Smooth muscle cell of the brain vasculature (primary cell): ENCODE data around the gene DMXL2.
"Not testable (repeated sequence)": the region's sequence is repeated elsewhere in the genome, so short reads cannot be mapped to it uniquely, and the experiment has no call there.

Experiments used
- DNase-seq: peaks from one replicate; pipeline ENCODE4 v3.0.0-alpha.2; 2012; ENCODE audit warnings: low read depth, low spot score

The DMXL2 gene

GRCh38 chr15:51492528-51492927 lies 130.0 kb downstream of the DMXL2 start:
- no peak for DNase-seq

- no peak for DNase-seq
Measured at GRCh38 chr15:51491941-51492340, 130.6 kb downstream of the DMXL2 start.

- no peak for DNase-seq
Measured at GRCh38 chr15:51484781-51485180, 137.8 kb downstream of the DMXL2 start.

- DNase-seq, result no peak
Measured at GRCh38 chr15:51483985-51484384, 138.6 kb downstream of the DMXL2 start.

GRCh38 chr15:51483520-51483919 lies 139.1 kb downstream of the DMXL2 start:
- DNase-seq, result no peak

GRCh38 chr15:51475736-51476135 lies 146.8 kb downstream of the DMXL2 start:
- no peak for DNase-seq

- DNase-seq, result no peak
Measured at GRCh38 chr15:51470512-51470911, 152.1 kb downstream of the DMXL2 start.

GRCh38 chr15:51460796-51461195 lies 161.8 kb downstream of the DMXL2 start:
- DNase-seq, result no peak

- no peak for DNase-seq
Measured at GRCh38 chr15:51450001-51450400, 172.6 kb downstream of the DMXL2 start.

GRCh38 chr15:51448622-51449399 lies 173.8 kb downstream of the DMXL2 start:
- no peak for DNase-seq

GRCh38 chr15:51447855-51448621 lies 174.5 kb downstream of the DMXL2 start:
- DNase-seq, result no peak

- not testable (repeated sequence) for DNase-seq
Measured at GRCh38 chr15:51446029-51446744, 176.4 kb downstream of the DMXL2 start.

GRCh38 chr15:51444807-51445206 lies 177.8 kb downstream of the DMXL2 start:
- DNase-seq, result no peak

GRCh38 chr15:51444112-51444511 lies 178.5 kb downstream of the DMXL2 start:
- no peak for DNase-seq

GRCh38 chr15:51443282-51443914 lies 179.2 kb downstream of the DMXL2 start:
- no peak for DNase-seq

- DNase-seq, result no peak
Measured at GRCh38 chr15:51438526-51438925, 184.0 kb downstream of the DMXL2 start.

- DNase-seq, result no peak
Measured at GRCh38 chr15:51425517-51426040, 197.0 kb downstream of the DMXL2 start.

GRCh38 chr15:51424780-51425179 lies 197.8 kb downstream of the DMXL2 start:
- no peak for DNase-seq

- not testable (repeated sequence) for DNase-seq
Measured at GRCh38 chr15:51423040-51423439, 199.5 kb downstream of the DMXL2 start.

GRCh38 chr15:51416129-51416528 lies 206.4 kb downstream of the DMXL2 start:
- DNase-seq, result no peak

GRCh38 chr15:51414256-51414860 lies 208.2 kb downstream of the DMXL2 start:
- DNase-seq, result no peak
